WI38 (cell line): ENCODE measurements around the gene PEX7.

ENCODE experiments used
- H3K4me3 ChIP-seq: 2 replicates; pipeline ENCODE4 v1.5.1; 2011; ENCODE audit warnings: low read depth, mild to moderate bottlenecking, control low read depth, low read length
- TF ChIP-seq, protein P1 (sequence below): IDR thresholded peaks from 2 replicates; pipeline ENCODE4 v1.5.1; 2012; ENCODE audit warnings: low read depth, mild to moderate bottlenecking, control low read depth, low read length

PEX7 gene

DNA sequence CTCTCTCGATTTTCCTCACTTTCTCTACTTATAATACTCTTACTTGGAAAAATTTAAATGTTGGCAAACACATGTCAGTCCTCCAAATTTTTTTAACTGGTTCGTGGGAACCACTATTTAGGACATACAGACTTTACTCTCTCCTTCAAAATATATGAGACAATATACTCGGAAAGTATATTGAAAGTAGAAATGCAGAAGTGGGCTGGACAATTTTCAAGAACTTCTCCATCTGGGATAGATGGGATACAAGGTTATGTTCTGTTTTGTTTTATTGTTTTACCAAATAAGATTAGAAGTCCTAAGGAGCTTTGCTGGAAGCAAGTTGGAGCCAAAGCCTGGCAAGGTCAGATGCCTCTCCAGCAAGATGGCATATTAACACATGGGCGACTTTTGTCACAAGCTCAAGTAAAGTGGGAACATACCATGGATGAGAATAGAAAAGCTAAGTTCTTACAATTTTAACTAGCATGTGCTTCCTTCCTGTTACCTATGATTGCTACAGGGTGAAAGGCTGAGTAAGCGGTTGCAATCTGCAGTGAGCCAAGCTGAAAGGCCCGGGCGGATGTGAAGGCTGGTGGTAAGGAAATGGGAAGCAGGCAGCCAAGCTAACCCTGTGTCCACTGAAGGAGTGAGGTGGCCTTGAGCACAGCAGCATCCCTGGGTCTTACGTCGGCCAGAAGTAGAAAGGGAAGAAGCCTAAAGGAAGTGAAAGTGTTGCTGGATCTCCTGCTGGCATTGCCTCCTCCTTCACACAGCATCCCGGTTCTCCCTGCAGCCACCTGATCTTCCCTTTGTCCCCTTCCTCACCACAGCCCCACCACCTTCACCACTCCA is 37.3 kb upstream of the PEX7 start:
- TF ChIP-seq, protein P1, sequence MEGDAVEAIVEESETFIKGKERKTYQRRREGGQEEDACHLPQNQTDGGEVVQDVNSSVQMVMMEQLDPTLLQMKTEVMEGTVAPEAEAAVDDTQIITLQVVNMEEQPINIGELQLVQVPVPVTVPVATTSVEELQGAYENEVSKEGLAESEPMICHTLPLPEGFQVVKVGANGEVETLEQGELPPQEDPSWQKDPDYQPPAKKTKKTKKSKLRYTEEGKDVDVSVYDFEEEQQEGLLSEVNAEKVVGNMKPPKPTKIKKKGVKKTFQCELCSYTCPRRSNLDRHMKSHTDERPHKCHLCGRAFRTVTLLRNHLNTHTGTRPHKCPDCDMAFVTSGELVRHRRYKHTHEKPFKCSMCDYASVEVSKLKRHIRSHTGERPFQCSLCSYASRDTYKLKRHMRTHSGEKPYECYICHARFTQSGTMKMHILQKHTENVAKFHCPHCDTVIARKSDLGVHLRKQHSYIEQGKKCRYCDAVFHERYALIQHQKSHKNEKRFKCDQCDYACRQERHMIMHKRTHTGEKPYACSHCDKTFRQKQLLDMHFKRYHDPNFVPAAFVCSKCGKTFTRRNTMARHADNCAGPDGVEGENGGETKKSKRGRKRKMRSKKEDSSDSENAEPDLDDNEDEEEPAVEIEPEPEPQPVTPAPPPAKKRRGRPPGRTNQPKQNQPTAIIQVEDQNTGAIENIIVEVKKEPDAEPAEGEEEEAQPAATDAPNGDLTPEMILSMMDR, result no peak
- H3K4me3 ChIP-seq, result no peak overlapping the region

DNA sequence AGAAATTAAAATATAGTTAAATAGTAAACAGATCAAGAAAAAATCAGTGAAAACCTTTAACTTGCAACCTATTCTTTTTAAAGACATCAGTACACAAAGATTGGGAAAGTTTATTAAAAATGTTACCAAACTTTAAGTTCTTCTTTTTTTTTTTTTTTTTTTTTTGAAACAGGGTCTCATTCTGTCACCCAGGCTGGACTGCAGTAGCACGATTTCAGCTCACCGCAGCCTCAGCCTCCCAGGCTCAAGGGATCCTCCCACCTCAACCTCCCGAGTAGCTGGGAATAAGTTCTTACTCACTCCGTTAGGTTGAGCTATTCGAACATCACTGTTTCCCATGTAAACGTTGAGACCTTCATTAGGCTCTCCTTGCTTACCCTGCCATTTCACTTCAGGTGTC is 35.7 kb upstream of the PEX7 start:
- TF ChIP-seq, protein P1, result no peak
- no peak overlapping the region for H3K4me3 ChIP-seq

DNA sequence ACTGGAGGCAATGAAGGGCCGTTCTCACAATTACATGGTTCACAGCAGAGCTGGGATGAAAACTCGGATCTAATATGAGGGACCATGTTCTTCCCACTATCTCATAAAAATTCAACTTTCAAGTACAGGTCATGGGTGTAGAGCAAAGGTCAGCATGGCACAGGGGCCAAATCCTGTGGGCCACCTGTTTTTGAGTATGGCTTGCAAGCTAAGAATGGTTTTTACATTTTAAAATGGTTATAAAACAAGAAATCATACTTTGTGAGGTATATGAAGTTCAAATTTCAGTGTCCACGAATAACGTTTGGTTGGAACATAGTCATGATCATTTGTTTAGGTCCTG is 34.7 kb upstream of the PEX7 start:
- TF ChIP-seq, protein P1, result no peak

DNA sequence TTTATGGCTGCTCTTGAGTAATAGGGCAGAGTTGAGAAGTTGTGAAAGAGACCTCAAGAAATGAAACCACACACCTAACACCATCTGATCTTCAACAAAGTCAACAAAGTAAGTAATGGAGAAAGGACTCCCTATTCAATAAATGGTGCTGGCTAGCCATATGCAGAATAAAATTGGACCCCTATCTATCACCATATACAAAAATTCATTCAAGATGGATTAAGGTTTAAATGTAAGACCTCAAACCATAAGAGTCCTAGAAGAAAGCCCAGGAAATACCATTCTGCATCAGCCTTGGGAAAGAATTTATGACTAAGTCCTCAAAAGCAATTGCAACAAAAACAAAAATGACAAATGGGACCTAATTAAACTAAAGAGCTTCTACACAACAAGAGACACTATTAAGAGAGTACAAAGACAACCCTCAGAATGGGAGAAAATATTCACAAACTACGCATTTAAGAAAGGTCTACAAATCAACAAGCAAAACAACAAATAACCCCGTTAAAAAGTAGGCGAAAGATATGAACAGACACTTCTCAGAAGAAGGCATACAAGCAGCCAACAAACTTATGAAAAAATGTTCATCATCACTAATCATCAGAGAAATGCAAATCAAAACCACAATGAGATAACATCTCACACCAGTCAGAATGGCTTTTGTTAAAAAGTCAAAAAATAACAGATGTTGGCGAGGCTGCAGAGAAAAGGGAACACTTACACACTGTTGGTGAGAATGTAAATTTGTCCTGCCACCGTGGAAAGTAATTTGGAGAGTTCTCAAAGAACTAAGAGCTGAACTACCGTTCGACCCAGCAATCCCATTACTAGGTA is 34.1 kb upstream of the PEX7 start:
- peak overlapping the region; percentile 93 for H3K4me3 ChIP-seq
- TF ChIP-seq, protein P1, result no peak

More for the DNA sequence above, 34.7 kb upstream of the PEX7 start:
- H3K4me3 ChIP-seq, result peak overlapping the region; percentile 93

DNA sequence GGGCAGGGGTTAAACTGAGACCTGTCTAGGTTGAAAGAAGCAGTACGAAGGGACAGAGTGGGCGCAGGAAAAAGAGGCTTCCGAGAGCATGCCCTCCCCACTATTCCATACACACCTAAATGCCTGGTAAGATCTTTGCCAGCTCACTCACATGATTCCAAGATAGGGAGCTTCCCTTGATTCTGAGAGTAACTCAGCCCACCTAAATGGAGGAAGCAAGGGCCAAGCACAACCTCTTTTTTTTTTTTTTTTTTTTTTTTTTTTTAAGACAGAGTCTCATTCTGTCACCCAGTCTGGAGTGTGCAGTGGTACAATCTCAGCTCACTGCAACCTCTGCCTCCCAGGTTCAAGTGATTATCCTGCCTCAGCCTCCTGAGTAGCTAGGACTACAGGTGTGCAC is 33.0 kb upstream of the PEX7 start:
- peak overlapping the region; percentile 93 for H3K4me3 ChIP-seq

DNA sequence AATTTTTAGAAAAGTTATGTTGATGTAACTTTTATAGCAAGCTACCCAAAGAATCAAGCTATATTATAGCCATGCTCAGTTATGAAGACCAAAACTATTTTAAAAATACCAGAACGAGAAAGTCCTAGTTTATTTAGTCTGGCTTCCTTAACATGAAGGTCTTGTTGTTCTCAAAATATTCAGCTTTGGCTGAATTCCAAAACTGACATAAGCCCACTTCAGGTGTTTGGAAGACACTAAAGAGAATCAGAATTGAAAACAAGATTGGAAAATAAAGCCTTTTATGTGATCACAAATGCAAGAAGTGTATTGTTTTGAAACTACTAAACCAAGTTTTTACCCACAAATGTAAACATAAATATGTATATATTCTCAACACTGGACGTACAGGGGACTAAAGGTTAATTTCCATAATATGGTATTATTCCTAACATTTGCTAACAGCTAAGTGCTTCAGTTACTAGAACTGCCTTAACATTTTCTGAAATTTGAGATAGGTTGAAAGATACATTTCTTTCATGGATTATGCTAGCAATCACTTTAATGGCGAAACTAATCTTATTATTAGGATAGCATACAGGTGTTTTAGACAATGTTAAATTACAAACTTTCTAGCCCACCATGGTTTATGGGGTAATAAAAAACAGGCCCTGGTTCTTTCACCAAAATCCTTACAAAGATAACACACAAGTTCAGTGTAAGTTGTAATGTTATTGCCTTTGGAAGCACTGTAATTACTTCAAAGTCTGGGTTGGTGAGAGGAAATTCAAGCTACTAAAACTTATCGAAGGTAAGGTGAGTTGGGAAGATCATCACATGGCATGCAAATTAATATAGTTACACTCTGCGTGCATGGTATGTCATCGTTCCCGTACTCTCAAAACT is 31.7 kb upstream of the PEX7 start:
- H3K4me3 ChIP-seq, result peak overlapping the region; percentile 93
- TF ChIP-seq, protein P1, result no peak

DNA sequence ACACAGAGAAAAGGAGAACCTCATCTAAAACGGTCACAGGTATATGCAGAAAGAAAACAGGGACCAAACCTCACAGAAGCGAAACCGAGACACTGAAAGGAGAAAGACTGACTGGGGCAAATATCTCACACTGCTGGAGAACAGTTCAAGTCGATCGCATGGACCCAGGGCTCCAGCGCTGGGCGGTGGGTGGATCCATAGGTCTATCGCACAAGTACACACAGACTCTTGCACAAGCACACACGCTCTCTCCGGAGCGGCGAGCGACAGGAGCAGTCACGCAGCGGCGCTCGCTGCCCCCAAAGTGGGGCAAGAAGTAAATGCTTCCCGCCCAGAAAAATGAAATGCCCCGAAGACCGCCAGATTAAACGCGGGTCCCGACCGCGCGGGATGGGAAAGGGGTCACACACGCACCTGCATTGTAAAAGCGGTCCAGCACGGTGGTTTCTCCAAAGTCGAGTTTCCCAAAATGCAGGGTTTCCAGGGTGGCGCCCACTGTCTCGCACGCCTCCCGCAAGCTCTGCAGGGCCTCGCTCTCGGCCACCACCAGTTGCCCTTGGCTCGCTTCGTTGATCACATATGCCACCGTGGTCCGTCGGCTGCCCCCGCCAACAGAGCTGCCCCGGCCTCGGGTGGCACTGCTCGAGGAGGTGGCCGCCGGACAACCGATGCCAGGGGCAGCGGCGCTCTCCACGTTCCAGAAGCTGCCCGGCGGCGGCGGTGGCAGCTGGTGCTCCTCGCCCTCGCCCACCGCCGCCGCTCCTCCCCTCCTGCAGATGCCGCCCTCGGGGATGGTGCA is 30.9 kb upstream of the PEX7 start:
- peak overlapping the region; percentile 93 for H3K4me3 ChIP-seq
- TF ChIP-seq, protein P1, result no peak
